NT2/D1 (cell line): ENCODE measurements around the gene C1orf115.

Experiments used
- SUZ12 ChIP-seq: IDR thresholded peaks from 2 replicates; pipeline ENCODE4 v1.6.1; 2011; ENCODE audit not compliant: insufficient read length, insufficient read depth; ENCODE audit errors: extremely low read depth
- YY1 ChIP-seq: IDR thresholded peaks from 2 replicates; pipeline ENCODE4 v1.6.1; 2011; ENCODE audit not compliant: insufficient read length, insufficient read depth
- ZNF274 ChIP-seq: IDR thresholded peaks from 2 replicates; pipeline ENCODE4 v1.6.1; 2011; ENCODE audit warnings: mild to moderate bottlenecking, low read depth, low read length

DNA sequence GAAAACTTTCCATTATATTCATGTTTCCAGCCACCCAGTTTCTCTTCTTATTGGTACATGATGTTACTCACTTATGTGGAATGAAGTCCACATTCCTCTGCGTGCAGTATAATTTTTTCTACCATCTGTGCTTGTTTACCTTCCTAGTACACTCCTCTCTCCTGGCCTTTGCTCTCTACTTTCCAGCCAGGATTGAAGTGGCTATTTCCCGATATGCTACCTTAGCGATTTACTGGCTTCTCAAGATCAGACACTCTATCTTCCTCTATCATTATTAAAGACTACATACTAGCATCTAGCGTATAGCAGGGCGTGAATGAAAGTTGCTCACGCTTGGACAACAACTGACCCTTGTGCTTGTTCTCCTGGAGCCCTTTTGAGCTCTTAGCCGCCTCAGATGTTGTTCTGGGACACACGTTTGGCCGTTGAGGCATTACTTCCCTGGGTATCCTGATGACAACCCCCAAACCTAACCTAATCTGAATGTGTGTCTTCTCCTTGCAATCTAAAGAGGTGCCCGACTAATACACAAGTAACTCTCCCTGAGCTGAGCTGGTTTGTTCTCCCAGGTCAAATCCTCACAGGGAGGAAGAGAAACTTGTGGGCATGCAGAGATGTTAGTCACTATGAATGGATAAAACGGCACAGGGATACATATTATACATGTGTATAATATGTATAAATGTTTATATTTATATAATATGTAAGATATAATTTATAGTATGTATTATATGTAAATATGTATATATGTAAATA, 44.6 kb downstream of the C1orf115 start:
- TF ChIP-seq SUZ12: no peak
- no peak for TF ChIP-seq ZNF274
- TF ChIP-seq YY1: no peak
